HepG2 (cell line): ENCODE results near the gene OVOL3. TPM values are rescaled to one million over a fixed set of nuclear protein-coding genes. Genes with fewer than 3 reads are reported as not detected.

Experiments
- RCOR2 ChIP-seq: IDR thresholded peaks from 2 replicates; pipeline ENCODE4 v1.6.1; 2016; ENCODE audit warnings: missing biosample characterization, missing genetic modification reagents
- SMAD1 ChIP-seq: sonication (generic); formaldehyde crosslinking; IDR thresholded peaks from 2 replicates; pipeline ENCODE4 v1.4.0; 2020; ENCODE audit warnings: missing genetic modification reagents, low read depth, mild to moderate bottlenecking, borderline replicate concordance
- ZNF274 ChIP-seq: sonication (generic); formaldehyde crosslinking; IDR thresholded peaks from 2 replicates; pipeline ENCODE4 v1.5.1; 2020; ENCODE audit warnings: mild to moderate bottlenecking, missing genetic modification reagents
- ZNF431 ChIP-seq: sonication (generic); formaldehyde crosslinking; IDR thresholded peaks from 2 replicates; pipeline ENCODE4 v1.9.0; 2022; ENCODE audit warnings: missing genetic modification reagents, low read depth, mild to moderate bottlenecking, borderline replicate concordance
- ZNF44 ChIP-seq: sonication (generic); formaldehyde crosslinking; IDR thresholded peaks from 2 replicates; pipeline ENCODE4 v1.5.1; 2020; ENCODE audit warnings: mild to moderate bottlenecking, missing genetic modification reagents
- ZNF709 ChIP-seq: sonication (generic); formaldehyde crosslinking; IDR thresholded peaks from 2 replicates; pipeline ENCODE4 v1.5.0; 2020; ENCODE audit warnings: mild to moderate bottlenecking, missing genetic modification reagents
- polyA plus RNA-seq, 8 experiments: library from polyadenylated mRNA; depleted of rRNA in 3 of 8; stranded (reverse) in 7 of 8; unstranded in 1 of 8; fragments of >200 nt; fragmentation: Illumina TruSeq in 4 of 8; extraction: Trizol in 4 of 8; gene quantifications; 2 replicates each; pipeline versions ENCODE4 v1.2.1 to v1.2.3, GENCODE V29; 2011 to 2016; ENCODE audit warnings: low read depth in 4 of 8, missing spikeins in 1 of 8, mixed read lengths in 1 of 8; ENCODE audit not compliant: insufficient read depth in 1 of 8
- total RNA-seq, 5 experiments: library from RNA; depleted of rRNA; stranded (reverse); fragments of >200 nt; fragmentation: Illumina TruSeq; extraction: Trizol; gene quantifications; 2 replicates each; pipeline ENCODE4 v1.2.3, GENCODE V29; 2016; ENCODE audit warnings: low read depth in 1 of 5
- TF ChIP-seq, protein P1 (sequence below): sonication (generic); formaldehyde crosslinking; IDR thresholded peaks from 2 replicates; pipeline ENCODE4 v1.4.0; 2020; ENCODE audit warnings: mild to moderate bottlenecking, missing genetic modification reagents
- TF ChIP-seq, protein P2 (sequence below): sonication (generic); formaldehyde crosslinking; IDR thresholded peaks from 2 replicates; pipeline ENCODE4 v1.5.1; 2020; ENCODE audit warnings: mild to moderate bottlenecking, missing genetic modification reagents, borderline replicate concordance
- TF ChIP-seq, protein P3 (sequence below): sonication (generic); formaldehyde crosslinking; IDR thresholded peaks from 2 replicates; pipeline ENCODE4 v1.8.1; 2023; ENCODE audit warnings: mild to moderate bottlenecking, missing genetic modification reagents
- TF ChIP-seq, protein P4 (sequence below): sonication (generic); formaldehyde crosslinking; IDR thresholded peaks from 2 replicates; pipeline ENCODE4 v1.4.0; 2020; ENCODE audit warnings: missing genetic modification reagents

Gene OVOL3
- total and polyA plus RNA-seq, 2 of the 13 experiments (the other 11 are each of a cell fraction or from before 2014, with no cell fraction given): not detected

DNA sequence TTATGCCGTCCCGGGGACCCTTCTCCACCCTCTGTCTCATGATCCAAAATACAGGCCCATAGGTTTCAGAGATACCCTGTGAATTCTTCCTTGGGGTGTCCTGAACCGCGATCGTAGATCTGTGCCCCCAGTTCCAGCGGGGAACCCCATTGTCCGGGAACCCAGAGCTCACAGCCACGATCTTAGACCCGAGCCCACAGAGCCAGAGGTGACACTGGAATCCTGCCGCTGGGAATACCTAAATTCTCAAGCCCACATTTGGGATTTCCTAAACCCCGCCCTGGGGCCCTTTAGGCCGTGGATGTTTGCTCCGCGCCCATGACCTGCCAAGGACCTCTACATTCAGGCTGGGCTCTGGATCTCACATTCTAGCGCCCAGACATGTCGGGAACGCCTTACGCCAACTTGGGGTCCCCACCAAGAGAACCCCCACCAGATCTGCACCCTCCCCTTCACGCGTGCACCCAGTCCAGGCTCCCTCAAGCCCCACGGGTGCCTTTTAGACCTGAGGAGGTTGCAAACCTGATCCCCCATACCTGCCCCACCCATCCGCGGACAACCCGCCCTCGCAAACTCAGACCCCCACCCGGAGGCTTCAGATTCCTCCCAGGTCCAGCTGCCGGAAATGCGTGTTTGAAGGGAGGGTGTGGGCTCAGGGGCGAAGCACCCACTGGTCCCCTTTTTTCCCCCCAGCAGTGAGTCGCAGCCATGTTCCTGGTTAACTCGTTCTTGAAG, 29.5 kb downstream of the OVOL3 start (continued):
- TF ChIP-seq, protein P1, sequence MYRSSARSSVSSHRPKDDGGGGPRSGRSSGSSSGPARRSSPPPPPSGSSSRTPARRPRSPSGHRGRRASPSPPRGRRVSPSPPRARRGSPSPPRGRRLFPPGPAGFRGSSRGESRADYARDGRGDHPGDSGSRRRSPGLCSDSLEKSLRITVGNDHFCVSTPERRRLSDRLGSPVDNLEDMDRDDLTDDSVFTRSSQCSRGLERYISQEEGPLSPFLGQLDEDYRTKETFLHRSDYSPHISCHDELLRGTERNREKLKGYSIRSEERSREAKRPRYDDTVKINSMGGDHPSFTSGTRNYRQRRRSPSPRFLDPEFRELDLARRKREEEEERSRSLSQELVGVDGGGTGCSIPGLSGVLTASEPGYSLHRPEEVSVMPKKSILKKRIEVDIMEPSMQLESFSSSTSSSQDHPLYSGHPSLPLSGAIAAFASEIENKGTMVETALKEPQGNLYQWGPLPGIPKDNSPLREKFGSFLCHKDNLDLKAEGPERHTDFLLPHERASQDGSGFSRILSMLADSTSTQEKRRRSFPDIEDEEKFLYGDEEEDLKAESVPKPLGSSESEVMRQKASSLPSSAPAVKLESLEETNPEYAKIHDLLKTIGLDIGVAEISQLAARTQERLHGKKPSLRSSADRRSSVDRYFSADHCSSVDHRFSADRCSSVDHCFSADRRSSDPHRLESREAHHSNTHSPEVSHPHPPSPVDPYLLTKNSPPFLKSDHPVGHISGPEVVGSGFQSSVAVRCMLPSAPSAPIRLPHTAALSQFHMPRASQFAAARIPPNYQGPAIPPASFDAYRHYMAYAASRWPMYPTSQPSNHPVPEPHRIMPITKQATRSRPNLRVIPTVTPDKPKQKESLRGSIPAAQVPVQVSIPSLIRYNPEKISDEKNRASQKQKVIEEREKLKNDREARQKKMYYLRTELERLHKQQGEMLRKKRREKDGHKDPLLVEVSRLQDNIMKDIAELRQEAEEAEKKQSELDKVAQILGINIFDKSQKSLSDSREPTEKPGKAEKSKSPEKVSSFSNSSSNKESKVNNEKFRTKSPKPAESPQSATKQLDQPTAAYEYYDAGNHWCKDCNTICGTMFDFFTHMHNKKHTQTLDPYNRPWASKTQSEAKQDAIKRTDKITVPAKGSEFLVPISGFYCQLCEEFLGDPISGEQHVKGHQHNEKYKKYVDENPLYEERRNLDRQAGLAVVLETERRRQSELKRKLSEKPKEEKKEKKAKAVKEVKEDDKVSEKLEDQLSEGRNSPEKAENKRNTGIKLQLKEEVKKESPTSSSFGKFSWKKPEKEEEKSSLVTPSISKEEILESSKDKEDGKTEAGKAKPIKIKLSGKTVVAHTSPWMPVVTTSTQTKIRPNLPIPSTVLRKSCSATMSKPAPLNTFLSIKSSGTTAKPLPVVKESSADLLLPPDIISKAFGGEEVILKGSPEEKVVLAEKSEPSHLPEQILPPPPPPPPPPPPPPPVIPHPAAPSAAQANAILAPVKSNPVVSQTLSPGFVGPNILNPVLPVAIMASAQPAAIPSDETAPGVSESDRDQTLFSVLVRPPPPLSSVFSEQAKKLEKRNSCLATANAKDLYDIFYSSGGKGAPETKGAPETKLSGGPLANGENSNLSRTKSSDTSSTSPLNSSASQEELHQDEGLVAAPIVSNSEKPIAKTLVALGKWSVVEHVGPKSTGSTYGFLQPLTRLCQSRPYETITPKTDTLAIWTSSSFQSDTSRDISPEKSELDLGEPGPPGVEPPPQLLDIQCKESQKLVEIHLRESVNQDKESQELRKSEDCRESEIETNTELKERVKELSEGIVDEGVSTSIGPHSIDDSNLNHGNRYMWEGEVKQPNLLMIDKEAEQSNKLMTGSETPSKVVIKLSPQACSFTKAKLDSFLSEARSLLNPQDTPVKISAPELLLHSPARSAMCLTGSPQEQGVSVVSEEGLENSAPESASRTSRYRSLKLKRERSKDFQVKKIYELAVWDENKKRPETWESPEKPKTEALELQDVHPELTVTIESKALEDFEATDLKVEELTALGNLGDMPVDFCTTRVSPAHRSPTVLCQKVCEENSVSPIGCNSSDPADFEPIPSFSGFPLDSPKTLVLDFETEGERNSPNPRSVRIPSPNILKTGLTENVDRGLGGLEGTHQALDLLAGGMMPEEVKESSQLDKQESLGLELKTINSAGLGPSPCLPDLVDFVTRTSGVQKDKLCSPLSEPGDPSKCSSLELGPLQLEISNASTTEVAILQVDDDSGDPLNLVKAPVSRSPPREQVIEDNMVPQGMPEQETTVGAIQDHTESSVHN: no peak
- TF ChIP-seq ZNF274 (CRISPR knock-in tag) (0 out of 2 replicates have a peak, but pooled peaks have one; percentile 19), ZNF431 (0 out of 2 replicates have a peak, but pooled peaks have one; percentile 2), RCOR2 (CRISPR knock-in tag) (no peak), ZNF709 (peak; percentile 72; the same call in 1 of the 2 replicates), SMAD1 (CRISPR knock-in tag) (no peak), ZNF44 (CRISPR knock-in tag) (no peak)
- TF ChIP-seq, protein P2, sequence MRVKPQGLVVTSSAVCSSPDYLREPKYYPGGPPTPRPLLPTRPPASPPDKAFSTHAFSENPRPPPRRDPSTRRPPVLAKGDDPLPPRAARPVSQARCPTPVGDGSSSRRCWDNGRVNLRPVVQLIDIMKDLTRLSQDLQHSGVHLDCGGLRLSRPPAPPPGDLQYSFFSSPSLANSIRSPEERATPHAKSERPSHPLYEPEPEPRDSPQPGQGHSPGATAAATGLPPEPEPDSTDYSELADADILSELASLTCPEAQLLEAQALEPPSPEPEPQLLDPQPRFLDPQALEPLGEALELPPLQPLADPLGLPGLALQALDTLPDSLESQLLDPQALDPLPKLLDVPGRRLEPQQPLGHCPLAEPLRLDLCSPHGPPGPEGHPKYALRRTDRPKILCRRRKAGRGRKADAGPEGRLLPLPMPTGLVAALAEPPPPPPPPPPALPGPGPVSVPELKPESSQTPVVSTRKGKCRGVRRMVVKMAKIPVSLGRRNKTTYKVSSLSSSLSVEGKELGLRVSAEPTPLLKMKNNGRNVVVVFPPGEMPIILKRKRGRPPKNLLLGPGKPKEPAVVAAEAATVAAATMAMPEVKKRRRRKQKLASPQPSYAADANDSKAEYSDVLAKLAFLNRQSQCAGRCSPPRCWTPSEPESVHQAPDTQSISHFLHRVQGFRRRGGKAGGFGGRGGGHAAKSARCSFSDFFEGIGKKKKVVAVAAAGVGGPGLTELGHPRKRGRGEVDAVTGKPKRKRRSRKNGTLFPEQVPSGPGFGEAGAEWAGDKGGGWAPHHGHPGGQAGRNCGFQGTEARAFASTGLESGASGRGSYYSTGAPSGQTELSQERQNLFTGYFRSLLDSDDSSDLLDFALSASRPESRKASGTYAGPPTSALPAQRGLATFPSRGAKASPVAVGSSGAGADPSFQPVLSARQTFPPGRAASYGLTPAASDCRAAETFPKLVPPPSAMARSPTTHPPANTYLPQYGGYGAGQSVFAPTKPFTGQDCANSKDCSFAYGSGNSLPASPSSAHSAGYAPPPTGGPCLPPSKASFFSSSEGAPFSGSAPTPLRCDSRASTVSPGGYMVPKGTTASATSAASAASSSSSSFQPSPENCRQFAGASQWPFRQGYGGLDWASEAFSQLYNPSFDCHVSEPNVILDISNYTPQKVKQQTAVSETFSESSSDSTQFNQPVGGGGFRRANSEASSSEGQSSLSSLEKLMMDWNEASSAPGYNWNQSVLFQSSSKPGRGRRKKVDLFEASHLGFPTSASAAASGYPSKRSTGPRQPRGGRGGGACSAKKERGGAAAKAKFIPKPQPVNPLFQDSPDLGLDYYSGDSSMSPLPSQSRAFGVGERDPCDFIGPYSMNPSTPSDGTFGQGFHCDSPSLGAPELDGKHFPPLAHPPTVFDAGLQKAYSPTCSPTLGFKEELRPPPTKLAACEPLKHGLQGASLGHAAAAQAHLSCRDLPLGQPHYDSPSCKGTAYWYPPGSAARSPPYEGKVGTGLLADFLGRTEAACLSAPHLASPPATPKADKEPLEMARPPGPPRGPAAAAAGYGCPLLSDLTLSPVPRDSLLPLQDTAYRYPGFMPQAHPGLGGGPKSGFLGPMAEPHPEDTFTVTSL (CRISPR knock-in tag): 0 out of 2 replicates have a peak, but pooled peaks have one; percentile 2
- TF ChIP-seq, protein P3, sequence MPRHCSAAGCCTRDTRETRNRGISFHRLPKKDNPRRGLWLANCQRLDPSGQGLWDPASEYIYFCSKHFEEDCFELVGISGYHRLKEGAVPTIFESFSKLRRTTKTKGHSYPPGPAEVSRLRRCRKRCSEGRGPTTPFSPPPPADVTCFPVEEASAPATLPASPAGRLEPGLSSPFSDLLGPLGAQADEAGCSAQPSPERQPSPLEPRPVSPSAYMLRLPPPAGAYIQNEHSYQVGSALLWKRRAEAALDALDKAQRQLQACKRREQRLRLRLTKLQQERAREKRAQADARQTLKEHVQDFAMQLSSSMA (CRISPR knock-in tag): no peak
- TF ChIP-seq, protein P4, sequence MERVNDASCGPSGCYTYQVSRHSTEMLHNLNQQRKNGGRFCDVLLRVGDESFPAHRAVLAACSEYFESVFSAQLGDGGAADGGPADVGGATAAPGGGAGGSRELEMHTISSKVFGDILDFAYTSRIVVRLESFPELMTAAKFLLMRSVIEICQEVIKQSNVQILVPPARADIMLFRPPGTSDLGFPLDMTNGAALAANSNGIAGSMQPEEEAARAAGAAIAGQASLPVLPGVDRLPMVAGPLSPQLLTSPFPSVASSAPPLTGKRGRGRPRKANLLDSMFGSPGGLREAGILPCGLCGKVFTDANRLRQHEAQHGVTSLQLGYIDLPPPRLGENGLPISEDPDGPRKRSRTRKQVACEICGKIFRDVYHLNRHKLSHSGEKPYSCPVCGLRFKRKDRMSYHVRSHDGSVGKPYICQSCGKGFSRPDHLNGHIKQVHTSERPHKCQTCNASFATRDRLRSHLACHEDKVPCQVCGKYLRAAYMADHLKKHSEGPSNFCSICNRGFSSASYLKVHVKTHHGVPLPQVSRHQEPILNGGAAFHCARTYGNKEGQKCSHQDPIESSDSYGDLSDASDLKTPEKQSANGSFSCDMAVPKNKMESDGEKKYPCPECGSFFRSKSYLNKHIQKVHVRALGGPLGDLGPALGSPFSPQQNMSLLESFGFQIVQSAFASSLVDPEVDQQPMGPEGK (CRISPR knock-in tag): peak; percentile 66; the same call in 1 of the 2 replicates
